Hippocampal formation (tissue), 2 donors: ENCODE data around the gene AK1.

ENCODE experiments used
- DNase-seq, 2 donors: peaks; one replicate each; lab custom pipeline; 2025; lab: John Stamatoyannopoulos, UW

AK1 gene

GRCh38 chr9:127909839-127910273 lies 32.4 kb upstream of the AK1 start:
- DNase-seq: no peak

- DNase-seq: no peak
These were observed 31.1 kb upstream of the AK1 start for GRCh38 chr9:127908660-127908926.

- DNase-seq: no peak
These were observed 30.6 kb upstream of the AK1 start for GRCh38 chr9:127907867-127908659.

- DNase-seq: peak; percentile 27 to 35
These were observed 28.3 kb upstream of the AK1 start for GRCh38 chr9:127905788-127906191.

- DNase-seq: no peak
These were observed 27.7 kb upstream of the AK1 start for GRCh38 chr9:127905004-127905728.

- no peak for DNase-seq
These were observed 27.1 kb upstream of the AK1 start for GRCh38 chr9:127904561-127905003.

- DNase-seq: no peak
These were observed 26.3 kb upstream of the AK1 start for GRCh38 chr9:127903557-127904475.

GRCh38 chr9:127899128-127899943 lies 21.9 kb upstream of the AK1 start, which contains the start of gene ST6GALNAC6:
Gene ST6GALNAC6, minus strand, starts transcription at chr9:127899603. Its CDS starts 1,622 bp downstream, at chr9:127897981.
- DNase-seq: peak; percentile 66 to 70

GRCh38 chr9:127898433-127899127 lies 21.1 kb upstream of the AK1 start:
- DNase-seq: no peak

GRCh38 chr9:127897193-127897692 lies 19.8 kb upstream of the AK1 start:
- DNase-seq: peak; percentile 61 to 81

- DNase-seq: no peak
These were observed 19.1 kb upstream of the AK1 start for GRCh38 chr9:127896395-127897192.

- DNase-seq: no peak
These were observed 18.3 kb upstream of the AK1 start for GRCh38 chr9:127895811-127896210.

GRCh38 chr9:127893392-127893791 lies 15.9 kb upstream of the AK1 start:
- peak in 1 of 2 donors; percentile 55 for DNase-seq

GRCh38 chr9:127892831-127893230 lies 15.4 kb upstream of the AK1 start:
- DNase-seq: no peak

GRCh38 chr9:127890053-127890452 lies 12.6 kb upstream of the AK1 start:
- no peak for DNase-seq

GRCh38 chr9:127887792-127888191 lies 10.3 kb upstream of the AK1 start:
- DNase-seq: no peak

GRCh38 chr9:127886401-127886972 lies 9.0 kb upstream of the AK1 start:
- DNase-seq: no peak

- DNase-seq: no peak
These were observed 8.2 kb upstream of the AK1 start for GRCh38 chr9:127885508-127886281.
